ENCODE measurements around the gene PRKAG2.

The PRKAG2 gene

GRCh38 chr7:151623766-151624165 is 253.1 kb downstream of the PRKAG2 start:
- no peak for DNase-seq (ENCODE audit: low read depth in 2 of 2)

- DNase-seq (ENCODE audit: low read depth in 2 of 2): no peak
These were observed 255.0 kb downstream of the PRKAG2 start for GRCh38 chr7:151621961-151622360.

GRCh38 chr7:151616443-151617213 is 260.3 kb downstream of the PRKAG2 start:
- no peak for DNase-seq (ENCODE audit: low read depth in 2 of 2)

GRCh38 chr7:151615784-151616183 is 261.1 kb downstream of the PRKAG2 start:
- DNase-seq (ENCODE audit: low read depth in 2 of 2): no peak

- DNase-seq (ENCODE audit: low read depth in 2 of 2): no peak
These were observed 261.9 kb downstream of the PRKAG2 start for GRCh38 chr7:151615058-151615457.

- no peak for DNase-seq (ENCODE audit: low read depth in 2 of 2)
These were observed 262.9 kb downstream of the PRKAG2 start for GRCh38 chr7:151614019-151614418.

- DNase-seq (ENCODE audit: low read depth in 2 of 2): no peak
These were observed 265.0 kb downstream of the PRKAG2 start for GRCh38 chr7:151611878-151612277.

GRCh38 chr7:151611041-151611440 is 265.9 kb downstream of the PRKAG2 start:
- no peak for DNase-seq (ENCODE audit: low read depth in 2 of 2)

GRCh38 chr7:151608031-151608551 is 268.8 kb downstream of the PRKAG2 start:
- no peak for DNase-seq (ENCODE audit: low read depth in 2 of 2)

GRCh38 chr7:151607464-151607867 is 269.4 kb downstream of the PRKAG2 start:
- no peak for DNase-seq (ENCODE audit: low read depth in 2 of 2)

- DNase-seq (ENCODE audit: low read depth in 2 of 2): no peak
These were observed 273.0 kb downstream of the PRKAG2 start for GRCh38 chr7:151603951-151604350.

- no peak for DNase-seq (ENCODE audit: low read depth in 2 of 2)
These were observed 275.2 kb downstream of the PRKAG2 start for GRCh38 chr7:151601521-151602305.

GRCh38 chr7:151600331-151600730 is 276.6 kb downstream of the PRKAG2 start:
- no peak for DNase-seq (ENCODE audit: low read depth in 2 of 2)

- DNase-seq (ENCODE audit: low read depth in 2 of 2): no peak
These were observed 277.3 kb downstream of the PRKAG2 start for GRCh38 chr7:151599401-151600227.

GRCh38 chr7:151597541-151598444 is 279.1 kb downstream of the PRKAG2 start:
- no peak for DNase-seq (ENCODE audit: low read depth in 2 of 2)

GRCh38 chr7:151595702-151596350 is 281.1 kb downstream of the PRKAG2 start:
- no peak for DNase-seq (ENCODE audit: low read depth in 2 of 2)

GRCh38 chr7:151592868-151593486 is 283.9 kb downstream of the PRKAG2 start:
- no peak for DNase-seq (ENCODE audit: low read depth in 2 of 2)

- no peak for DNase-seq (ENCODE audit: low read depth in 2 of 2)
These were observed 284.6 kb downstream of the PRKAG2 start for GRCh38 chr7:151592330-151592729.

GRCh38 chr7:151591866-151592265 is 285.0 kb downstream of the PRKAG2 start:
- no peak for DNase-seq (ENCODE audit: low read depth in 2 of 2)

All from activated CD4-positive, alpha-beta T cell treated with anti-CD3 and anti-CD28 coated beads for 24 hours (primary cell).